Hippocampal formation (tissue), 2 donors: ENCODE data around the gene OSBPL3.
A peak's percentile ranks its signal among the peaks of the same experiment; 100 is the strongest.

Source experiments
- DNase-seq, 2 donors: peaks; one replicate each; lab custom pipeline; 2025; lab: John Stamatoyannopoulos, UW

The OSBPL3 gene

DNA sequence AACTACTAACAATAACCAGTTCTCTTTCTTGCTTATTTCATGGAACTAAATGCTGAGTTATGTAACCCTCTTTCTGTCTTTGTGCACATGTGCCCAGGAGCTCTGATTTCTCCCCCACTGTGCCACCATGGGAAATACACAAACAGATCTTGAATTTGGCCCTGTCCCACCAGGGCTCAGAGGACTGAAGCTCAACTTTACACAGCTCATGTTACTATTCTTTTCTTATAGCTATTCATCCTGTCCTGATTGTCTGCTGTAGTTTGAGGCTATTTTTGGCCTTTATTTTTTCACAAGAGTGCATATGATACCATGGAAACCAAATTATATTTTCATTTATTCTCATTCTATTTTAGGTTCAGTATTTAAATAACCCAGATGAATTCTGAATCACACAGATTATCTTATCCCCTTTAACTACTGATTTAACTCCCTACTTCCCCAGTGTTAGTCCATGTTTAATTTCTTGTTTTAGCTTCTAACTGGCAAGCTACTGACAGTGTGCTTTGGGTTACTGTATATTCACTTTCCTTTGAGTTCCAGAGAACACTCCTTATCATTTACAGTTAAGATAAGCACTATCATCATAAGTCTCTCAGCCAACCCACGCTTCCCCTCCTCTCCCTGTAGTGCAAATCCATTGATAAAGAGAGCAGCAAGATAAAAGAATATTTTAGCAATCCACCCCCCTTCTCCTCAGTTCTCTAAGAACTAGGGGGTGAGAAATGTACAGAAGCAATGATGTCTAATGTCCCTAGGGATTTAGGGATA lies 150.9 kb downstream of the OSBPL3 start:
- peak in 1 of 2 donors; percentile 43 for DNase-seq

DNA sequence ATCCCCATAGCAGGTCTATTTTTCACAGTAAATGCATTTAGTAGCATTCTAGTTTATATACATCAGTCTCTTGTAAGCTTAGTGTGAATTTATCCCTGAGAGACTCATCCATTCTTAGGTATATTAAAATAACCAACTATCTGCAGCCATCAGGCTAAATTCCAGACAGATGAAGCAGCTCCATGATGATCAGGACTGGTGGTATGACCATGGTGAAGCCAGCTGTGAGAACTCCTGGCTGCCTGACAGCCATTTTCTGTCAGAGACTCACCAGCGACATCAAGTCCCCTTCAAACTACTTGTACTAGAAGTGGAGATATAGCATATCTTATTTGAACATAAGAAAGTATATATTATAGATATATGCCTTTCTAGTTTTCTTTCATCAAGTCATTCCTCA lies 152.4 kb downstream of the OSBPL3 start:
- no peak for DNase-seq

DNA sequence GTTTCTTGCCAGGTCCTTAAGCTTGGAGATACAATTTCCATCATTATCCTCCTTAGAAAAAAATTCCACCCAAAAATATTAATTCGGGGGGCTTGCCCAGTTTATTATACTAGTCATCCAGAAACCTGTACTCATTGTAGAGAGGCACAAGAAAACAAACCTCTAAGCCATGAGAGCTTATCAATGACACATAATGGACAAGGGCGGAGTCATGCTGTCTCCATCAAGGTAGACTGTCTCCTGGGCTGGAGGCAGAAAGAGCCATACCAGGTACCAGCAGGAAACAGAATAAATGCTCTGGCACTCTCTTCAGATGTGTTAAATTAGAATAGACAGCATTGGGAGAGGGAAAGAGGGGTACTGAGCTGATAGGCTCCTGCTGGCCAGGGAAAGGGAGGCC lies 153.0 kb downstream of the OSBPL3 start:
- DNase-seq: no peak

DNA sequence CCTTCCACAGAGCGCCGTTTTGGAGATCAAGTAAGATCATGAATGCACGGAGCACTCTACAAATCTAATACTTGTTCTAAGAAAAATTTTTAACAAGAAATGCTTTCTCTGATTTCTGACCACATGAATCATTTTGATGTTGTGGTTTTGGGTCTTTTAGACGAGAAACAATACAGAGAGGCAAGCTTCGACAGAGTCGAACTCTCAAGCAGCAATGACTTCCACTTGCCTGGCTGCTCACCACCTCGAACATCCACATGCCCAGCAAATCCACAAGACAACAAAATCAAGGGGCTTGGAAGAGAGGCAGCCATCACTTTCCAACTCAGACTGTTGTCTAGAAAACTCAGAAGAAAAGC lies 153.3 kb downstream of the OSBPL3 start:
- no peak for DNase-seq

DNA sequence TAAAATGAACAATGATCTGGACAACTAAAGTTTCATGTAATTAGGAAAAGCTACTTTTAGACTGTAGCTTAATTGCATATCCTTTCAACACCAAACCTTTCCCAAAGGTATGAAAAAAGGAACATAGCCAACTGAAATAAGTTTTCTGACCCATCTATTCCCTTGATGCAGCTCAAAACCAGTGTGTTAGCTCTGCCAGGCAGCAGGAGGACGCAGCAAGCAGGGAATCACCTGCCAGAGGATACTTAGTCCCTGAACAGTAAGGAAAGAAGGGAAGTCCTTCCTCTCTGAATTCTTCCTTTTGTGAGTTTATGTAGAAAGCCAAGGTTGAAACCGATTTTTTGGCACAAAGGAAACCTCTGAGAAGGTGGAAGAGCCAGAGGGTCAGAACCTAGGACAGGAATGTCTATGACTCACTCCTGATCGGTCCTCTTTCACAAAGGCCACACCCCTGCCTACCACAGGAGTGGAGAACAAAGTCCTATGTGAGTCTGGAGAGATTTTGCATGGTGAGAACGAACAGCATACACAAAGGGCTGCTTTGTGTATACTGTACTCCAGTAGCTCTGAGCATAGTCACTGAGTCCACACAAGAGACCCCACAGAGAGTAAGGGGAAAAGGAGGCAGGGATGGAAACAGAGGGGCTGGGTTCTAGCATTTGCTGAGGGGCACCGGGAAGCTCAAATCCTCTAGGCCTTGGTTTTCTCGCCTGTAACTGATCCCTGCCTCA lies 153.9 kb downstream of the OSBPL3 start:
- DNase-seq: no peak

DNA sequence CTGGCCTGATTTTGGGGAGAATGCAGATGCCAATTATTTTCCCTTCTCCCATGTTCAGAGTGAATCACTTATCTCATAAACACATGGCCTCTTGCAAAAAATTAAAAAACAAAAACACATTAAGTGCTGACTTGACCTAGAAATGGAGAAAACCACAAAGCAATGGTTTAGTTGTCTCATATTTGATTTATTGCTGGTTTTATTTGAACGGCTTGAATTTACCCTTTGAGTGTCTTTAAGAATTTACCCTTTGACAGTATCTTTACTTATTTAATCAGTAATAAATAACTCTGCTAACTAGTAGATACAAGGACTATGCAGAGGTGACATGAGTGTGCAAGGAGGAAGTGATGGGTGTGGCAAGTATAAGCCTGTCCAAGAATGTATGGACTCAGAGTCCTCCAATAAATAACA lies 154.6 kb downstream of the OSBPL3 start:
- DNase-seq: no peak

DNA sequence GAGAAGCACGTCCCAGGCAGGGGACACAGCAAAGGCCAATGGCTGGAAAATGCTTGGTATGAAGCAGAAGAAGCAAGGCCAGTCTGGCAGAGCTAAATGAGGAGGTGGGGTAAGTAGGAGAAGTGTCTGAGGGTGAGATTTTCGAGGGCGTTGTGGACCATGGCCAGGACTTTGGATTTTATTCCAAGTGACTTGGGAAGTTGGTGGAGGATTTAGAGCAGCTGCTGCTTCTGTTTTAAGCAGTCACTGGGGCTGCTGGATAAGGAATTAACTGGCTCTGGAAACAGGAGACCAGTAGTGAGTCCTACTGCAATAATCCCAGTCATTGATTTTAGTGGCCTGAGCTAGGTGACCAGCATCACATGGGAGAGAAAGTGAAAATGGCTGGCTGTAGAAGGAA lies 155.1 kb downstream of the OSBPL3 start:
- no peak for DNase-seq

DNA sequence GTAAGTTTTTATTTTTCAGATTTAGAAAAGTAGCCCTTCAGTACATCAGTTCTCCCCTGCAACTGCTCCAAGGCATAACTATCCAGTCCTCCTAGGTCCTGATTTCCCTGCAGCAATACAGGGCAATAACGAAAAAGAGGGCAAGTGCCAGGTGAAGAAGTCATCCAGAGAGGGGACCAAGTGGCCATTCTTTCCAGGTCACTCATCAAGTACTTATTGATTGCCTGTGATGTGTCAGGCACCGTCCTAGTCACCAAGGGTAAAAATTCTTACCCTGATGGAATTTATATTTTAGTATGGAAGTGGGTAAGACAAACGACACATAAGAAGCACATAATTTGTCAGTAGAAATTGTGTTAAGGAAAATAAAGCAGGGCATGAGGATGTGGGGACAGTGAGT lies 155.6 kb downstream of the OSBPL3 start:
- no peak for DNase-seq

DNA sequence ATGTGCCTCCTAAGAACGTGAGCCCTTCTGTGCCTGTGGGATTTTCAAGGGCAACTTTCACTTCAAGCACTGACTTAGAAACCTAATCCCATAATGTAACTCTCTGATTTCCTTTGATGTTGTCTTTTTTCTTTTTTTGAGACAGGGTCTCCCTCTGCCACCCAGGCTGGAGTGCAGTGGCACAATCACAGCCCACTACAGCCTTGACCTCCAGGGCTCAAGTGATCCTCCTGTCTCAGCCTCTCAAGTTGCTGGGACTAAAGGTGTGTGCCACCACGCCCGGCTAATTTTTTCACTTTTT lies 158.3 kb downstream of the OSBPL3 start:
- DNase-seq: no peak

DNA sequence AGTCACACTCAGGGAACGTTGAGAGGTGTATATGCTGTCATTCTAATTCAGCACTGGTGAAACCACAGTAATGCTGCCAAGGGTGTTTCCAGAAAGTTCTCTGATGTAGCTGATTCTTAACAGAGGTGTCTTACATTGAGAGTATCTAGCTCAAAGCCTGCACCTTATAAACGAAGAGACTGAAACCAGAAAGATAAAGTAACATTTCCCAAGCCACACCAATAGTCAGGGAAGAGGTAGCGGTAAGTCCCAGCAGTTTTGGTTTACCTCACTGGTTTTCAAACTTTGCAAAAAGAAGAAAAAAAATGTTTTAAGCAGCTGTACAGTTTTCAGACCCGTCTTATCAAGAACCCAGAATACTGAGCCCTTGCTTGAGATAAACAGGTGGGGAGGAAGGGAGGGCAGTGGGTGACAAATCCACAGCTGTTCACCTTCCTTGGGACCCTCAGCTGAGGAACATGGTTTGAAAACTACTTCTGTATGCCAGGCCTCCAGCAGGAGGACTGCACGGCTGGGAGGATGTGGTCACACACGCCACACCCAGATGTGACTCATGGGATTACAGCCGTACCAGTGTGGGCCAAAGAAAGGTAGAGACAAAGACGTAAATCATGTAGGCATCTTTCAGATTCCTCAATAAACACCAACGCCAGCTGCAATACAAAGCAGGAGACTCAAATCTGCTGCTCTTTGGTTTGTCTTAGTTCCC lies 158.8 kb downstream of the OSBPL3 start:
- no peak for DNase-seq

DNA sequence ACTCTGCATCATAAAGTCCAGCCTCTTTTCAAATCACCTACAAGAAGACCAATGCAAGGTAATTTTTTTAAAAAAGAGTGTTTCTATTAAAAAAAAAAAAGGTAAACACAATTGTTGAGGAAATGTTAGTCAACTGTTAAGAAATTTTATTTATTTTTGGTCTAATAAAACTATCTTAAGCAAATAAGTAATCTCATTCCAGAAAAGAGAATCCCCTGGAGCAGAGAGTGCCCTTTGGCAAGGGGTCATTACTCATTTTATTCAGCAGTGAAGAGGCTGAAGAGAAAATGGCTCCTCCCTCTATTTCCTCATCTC lies 159.3 kb downstream of the OSBPL3 start:
- DNase-seq: no peak

DNA sequence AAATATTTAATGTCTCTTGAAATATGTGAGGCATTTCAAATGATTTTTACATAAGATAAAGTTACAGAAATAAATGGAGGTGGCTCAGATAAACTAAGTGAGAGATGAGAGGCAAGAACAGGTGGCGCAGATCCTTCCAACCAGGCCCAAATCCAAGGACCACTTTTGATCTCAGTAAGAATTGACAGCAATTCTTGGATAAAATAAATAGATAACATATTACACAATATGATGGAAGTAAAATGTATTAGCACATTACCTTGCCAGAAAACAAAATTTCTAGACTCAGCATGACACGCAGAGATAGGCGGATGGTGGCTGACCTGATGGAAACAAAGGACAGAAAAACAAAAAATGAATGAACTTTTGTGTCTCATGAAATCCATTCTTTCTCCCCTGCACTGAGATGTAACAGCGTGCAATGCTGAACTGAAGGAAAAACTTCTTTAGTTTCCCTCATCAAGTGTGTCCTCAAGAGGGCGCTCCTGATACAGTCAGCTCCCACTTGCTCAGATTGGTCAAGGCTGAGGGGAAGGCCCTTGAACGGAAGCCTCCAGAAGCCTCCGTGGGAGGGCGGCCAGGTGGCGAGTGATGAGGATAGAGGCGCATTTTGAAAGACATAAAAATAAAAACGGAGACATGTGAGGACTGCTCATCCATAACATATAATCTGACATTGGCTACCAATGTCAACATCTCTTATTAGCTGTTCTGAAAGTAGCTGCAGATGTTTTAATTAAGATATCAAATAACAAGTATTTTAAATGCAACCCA lies 159.9 kb downstream of the OSBPL3 start:
- peak; percentile 71 to 85 for DNase-seq

DNA sequence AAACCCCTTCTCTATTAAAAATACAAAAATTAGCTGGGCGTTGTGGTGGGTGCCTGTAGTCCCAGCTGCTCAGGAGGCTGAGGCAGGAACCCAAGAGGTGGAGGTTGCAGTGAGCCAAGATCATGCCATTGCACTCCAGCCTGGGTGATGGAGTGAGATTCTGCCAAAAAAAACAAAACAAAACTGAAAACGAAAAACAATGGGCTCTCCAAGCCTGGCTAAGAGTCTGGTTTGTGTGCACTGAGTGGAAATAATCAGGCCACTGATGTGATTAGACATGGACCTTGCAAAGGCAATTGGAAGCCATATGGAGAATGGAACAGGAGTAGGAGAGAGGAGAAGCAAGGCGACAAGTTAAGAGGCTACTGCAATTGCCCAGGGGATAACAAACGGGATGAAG lies 162.6 kb downstream of the OSBPL3 start:
- DNase-seq: no peak

DNA sequence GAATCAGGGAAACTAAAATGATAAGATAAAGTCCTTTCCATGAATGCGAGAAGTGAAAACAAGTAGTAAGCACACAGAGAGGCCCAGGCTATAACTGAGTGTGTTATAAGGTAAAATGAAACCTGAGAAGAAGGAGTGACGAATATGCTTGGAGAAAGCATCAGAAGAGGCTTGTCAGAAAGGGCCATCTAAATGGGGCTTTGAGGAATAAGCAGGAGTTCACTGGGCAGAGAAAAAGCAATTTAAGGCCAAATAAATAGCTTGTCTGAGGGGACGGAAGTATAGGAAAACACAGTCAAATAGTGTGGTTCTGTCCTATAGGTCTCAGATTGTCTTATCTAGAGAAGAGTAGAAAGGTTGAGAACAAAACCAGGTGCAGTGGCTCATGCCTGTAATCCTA lies 163.1 kb downstream of the OSBPL3 start:
- DNase-seq: no peak

DNA sequence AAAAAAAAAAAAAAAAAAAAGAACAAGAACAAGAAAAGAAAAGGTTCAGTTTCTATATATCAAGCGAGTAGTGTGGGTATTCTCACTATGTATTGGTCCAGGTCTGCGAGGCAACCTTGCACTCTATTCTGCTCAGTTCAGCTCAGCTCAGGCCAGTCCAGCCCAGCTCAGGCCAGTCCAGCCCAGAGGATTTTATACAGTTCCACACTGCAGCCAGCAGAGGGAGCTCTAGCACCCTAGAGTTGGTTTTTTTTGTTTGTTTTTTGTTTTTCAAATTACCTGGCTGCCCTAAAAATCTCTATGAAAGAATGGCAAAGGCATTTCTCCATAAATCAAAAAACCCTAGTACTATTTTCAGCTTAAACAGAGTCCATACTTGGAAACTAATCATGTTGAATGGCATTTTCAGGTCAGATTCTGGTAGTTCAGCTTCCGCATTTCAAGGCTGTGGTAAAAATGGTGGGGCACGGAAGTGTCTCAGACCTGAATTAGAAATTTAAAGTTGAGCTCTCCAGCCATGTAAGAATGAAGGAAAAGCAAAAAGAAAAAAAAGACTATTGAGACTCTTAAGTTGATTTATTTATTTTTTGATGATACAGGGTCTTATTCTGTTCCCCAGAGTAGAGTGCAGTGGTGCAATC lies 167.6 kb downstream of the OSBPL3 start:
- DNase-seq: peak; percentile 19 to 30

DNA sequence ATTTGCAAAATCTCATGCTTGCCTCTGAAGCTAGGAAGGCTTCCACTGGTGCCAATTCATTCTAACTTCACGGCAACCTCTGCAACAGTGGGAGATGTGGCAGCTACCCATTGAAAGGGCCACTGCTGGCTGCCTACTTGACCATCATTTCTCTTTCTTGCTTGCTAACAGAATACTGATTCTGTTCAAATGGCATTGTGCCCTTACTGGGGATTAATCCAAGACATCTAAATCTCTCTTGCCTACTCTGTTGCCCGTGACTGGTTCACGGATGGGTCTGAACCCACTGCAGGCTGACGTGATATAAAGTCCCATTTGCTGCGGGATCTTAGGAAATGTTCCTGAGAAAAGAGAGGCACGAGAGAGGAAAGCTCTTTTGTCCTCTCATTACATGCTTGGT lies 171.5 kb downstream of the OSBPL3 start:
- no peak for DNase-seq

DNA sequence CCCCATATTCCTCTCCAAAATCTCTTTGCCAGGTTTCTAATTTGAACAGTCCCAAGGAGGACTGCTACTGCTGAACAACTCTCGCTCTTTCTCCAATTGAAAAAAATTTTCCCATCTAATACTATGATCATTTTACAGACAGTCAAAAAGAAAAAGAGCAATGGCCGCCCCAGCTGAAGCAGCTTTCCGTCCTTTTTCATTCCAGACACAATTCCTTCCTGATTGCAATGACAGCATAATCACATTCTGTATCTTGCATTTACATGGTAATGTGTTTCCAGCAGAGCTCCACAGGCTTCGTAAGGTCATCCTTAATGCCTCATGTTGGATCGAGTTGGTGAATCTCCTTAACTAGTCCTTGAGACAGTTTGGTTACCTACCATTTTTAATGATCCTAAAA lies 177.7 kb downstream of the OSBPL3 start:
- no peak for DNase-seq

DNA sequence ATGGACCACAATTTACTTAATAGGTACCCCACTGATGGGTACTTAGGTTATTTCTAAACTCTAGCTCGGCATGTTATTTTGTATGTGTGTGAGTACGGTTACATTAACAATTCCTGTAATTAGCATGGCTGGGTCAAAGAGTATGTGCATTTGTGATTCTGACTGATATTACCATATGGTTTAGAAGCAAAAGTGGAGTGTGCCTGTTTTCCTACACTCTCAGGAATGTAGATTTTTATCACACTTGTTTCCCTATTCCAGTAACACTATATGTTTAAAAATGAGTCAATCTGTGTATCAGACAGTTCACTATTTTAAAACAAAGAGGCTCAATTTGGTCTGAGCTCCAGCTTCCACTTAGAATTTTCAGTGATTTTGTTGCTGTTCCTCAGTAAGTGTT lies 178.1 kb downstream of the OSBPL3 start:
- DNase-seq: no peak

DNA sequence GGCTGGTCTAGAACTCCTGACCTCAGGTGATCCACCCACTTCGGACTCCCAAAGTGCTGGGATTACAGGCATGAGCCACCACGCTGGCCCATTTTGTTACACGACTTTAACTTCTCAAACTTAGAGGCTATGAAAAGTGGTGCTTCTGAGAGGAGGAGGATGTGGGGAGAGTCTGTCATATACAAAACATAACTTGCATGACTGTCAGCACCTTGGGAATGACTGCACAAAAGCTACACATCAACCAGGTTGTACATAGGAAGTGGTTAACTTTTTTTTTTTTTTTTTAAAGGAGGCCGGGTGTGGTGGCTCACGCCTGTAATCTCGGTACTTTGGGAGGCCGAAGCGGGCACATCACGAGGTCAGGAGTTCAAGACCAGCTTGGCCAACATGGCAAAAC lies 179.3 kb downstream of the OSBPL3 start:
- DNase-seq: no peak

DNA sequence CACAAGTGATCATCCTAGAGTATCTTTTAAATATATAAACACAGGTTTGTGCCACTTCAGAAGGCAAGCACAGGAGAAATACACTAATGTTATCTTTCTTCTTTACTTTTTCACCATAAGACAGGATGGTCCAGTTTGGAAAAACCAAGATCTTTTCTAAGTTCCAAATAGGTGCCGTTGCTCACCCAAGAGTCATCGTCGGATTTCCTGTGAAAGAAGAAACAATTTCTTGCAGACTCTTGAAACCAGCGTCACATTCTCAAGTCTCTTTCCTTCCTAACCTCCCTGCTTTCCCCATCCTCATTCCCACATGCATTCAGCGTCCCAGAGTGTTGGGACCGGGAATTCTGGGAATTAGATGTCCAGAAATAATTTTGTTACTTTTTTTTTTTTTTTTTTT lies 179.9 kb downstream of the OSBPL3 start:
- DNase-seq: no peak

DNA sequence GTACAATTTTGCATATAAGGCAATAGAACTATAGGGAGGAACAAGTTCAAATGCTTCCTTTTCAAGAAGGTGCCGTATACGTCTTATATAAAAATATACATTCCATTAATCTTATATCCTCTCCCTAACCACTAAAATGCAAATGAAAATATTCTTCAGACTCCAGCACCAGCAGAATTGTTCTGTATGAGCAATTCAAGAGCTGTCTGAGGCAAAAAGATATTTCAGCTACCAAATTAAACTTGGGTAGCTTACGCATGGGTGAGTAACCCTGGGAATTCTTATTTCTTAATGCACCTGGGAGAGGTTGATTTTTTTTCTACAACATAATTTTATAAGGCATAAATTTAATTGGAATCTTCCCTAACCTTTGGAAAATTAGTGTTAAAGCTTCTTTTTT lies 180.5 kb downstream of the OSBPL3 start:
- no peak for DNase-seq

DNA sequence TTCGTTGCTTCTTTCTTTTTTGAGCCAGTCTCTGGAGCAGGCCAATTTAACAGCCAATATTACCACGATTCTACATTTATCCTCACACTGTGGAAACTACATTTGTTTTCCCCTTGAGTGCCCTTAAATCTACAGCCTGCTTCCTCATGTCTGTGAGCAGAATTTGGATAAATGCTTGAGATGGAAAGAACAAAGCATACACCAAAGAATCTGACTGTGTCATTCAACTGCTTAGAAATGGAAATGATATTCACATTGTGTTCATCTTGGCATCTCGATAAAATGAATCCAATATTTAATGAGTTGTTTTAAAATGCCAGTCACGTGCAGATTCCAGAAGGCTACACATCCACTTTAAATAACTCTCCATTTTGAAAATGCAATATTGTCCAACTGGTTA lies 181.7 kb downstream of the OSBPL3 start:
- no peak for DNase-seq
